Stomach smooth muscle (tissue), 2 donors: ENCODE data around the gene SNX27.
"Not testable (repeated sequence)": the region's sequence is repeated elsewhere in the genome, so short reads cannot be mapped to it uniquely, and the experiment has no call there.

ENCODE experiments used
- H3K27ac ChIP-seq: one replicate; pipeline ENCODE4 v1.7.0; 2013; ENCODE audit warnings: mild to moderate bottlenecking, low read length, inconsistent platforms
- H3K27me3 ChIP-seq, 2 donors: one replicate each; pipeline ENCODE4 v1.7.0; 2013; ENCODE audit warnings: low read length in 2 of 2; ENCODE audit not compliant: insufficient read depth in 2 of 2, control insufficient read depth in 1 of 2
- H3K36me3 ChIP-seq, 2 donors: one replicate each; pipeline ENCODE4 v1.7.0; 2013; ENCODE audit warnings: low read length in 2 of 2; ENCODE audit not compliant: control insufficient read depth in 2 of 2, insufficient read depth in 2 of 2
- H3K4me1 ChIP-seq: one replicate; pipeline ENCODE4 v1.7.0; 2013; ENCODE audit warnings: low read length; ENCODE audit not compliant: control insufficient read depth, insufficient read depth
- H3K4me3 ChIP-seq, 2 donors: one replicate each; pipeline ENCODE4 v1.7.0; 2013; ENCODE audit warnings: low read length in 2 of 2
- H3K9ac ChIP-seq, 2 donors: one replicate each; pipeline ENCODE4 v1.7.0; 2013; ENCODE audit warnings: low read length in 2 of 2, mild to moderate bottlenecking in 1 of 2
- H3K9me3 ChIP-seq, 2 donors: one replicate each; pipeline ENCODE4 v1.7.0; 2013; ENCODE audit warnings: low read length in 2 of 2; ENCODE audit not compliant: control insufficient read depth in 2 of 2
- donor health status: healthy.
- donor health status: Pancreatic carcinoma.

SNX27 gene

DNA sequence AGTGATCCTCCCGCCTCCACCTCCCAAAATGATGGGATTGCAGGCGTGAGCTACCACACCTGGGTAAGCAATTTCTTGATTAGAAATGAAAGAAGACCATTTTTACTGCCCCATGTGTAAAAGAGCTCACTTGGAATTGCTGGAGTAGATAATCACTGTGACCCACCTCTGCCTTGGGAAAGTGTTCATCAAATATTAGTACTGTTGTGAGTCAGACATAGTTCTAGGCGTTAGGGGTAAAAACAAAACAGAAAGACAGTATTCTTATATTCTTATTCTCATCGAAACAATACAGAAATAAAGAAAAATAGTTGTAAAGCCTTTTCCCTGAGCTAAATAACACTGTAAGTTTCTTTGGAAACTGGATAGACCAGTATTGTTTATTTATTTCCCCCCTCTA lies 68.5 kb downstream of the SNX27 start:
- H3K9ac ChIP-seq: no peak overlapping the region
- peaks cover 8% of the 10 kb centered on the region for H3K4me1 ChIP-seq
- H3K4me3 ChIP-seq: peak overlapping the region in 1 of 2 donors; percentile 30
- no peaks in the 10 kb centered on the region for H3K9me3 ChIP-seq
- peaks cover 7 to 10% of the 10 kb centered on the region in 2 donors for H3K36me3 ChIP-seq
- no peaks in the 10 kb centered on the region for H3K27me3 ChIP-seq
- peak overlapping the region; percentile 25 for H3K27ac ChIP-seq

DNA sequence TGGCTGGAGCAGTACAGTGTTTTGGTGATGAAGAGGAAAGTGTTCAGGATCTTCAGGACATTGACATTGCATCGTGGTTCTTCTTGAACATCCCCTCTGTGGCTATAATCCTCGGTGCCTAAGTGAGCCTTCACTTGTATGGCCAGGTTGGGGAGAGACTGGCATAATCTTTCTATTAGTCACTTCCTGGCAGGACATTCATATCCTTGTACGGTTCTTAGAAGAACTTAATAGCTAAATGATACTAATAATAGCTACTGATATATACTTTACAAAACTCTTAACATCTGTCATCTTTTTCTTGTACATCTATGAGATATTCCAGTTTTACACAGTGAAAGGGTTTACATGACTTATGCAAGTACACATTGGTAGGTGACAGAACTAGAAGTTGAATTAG lies 69.0 kb downstream of the SNX27 start:
- no peak overlapping the region for H3K9ac ChIP-seq
- H3K27me3 ChIP-seq: no peaks in the 10 kb centered on the region
- H3K4me3 ChIP-seq: peak overlapping the region in 1 of 2 donors; percentile 30
- H3K4me1 ChIP-seq: peaks cover 8% of the 10 kb centered on the region
- peak overlapping the region; percentile 25 for H3K27ac ChIP-seq
- no peaks in the 10 kb centered on the region for H3K9me3 ChIP-seq
- H3K36me3 ChIP-seq: peaks cover 7 to 10% of the 10 kb centered on the region in 2 donors

DNA sequence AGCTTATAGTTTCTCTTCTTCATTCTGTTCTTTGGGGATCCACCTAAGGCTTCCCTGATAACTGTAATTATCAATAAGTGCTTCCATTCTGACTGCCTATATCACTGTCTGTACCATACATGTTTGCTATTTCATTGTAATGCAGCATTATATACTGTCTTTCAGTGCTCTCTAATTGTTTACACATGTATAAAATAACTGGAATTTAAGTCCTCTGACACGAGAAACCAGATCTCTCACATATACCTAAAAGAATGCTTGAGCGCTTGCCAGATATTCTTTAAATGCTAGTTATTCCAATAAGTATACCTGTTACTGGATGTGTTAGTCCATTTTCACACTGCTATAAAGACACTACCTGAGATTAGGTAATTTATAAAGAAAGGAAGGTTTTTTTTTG lies 70.1 kb downstream of the SNX27 start:
- H3K36me3 ChIP-seq: peaks cover 10 to 11% of the 10 kb centered on the region in 2 donors
- H3K9me3 ChIP-seq: no peaks in the 10 kb centered on the region
- no peak overlapping the region for H3K9ac ChIP-seq
- H3K27me3 ChIP-seq: no peaks in the 10 kb centered on the region
- no peak overlapping the region for H3K4me3 ChIP-seq
- H3K27ac ChIP-seq: no peak overlapping the region
- H3K4me1 ChIP-seq: peaks cover 8% of the 10 kb centered on the region

- not testable (repeated sequence) for H3K4me1 ChIP-seq, H3K4me3 ChIP-seq, H3K9me3 ChIP-seq, H3K27me3 ChIP-seq, H3K27ac ChIP-seq, H3K9ac ChIP-seq
- peaks cover 10 to 14% of the 10 kb centered on the region in 2 donors for H3K36me3 ChIP-seq
Observed at GRCh38 chr1:151682901-151683300, 71.1 kb downstream of the SNX27 start.

GRCh38 chr1:151684128-151684527 lies 72.3 kb downstream of the SNX27 start:
- no peaks in the 10 kb centered on the region for H3K27me3 ChIP-seq
- no peak overlapping the region for H3K9ac ChIP-seq
- no peak overlapping the region for H3K4me3 ChIP-seq
- peaks cover 8% of the 10 kb centered on the region for H3K4me1 ChIP-seq
- peaks cover 10 to 14% of the 10 kb centered on the region in 2 donors for H3K36me3 ChIP-seq
- H3K9me3 ChIP-seq: no peaks in the 10 kb centered on the region
- no peak overlapping the region for H3K27ac ChIP-seq

DNA sequence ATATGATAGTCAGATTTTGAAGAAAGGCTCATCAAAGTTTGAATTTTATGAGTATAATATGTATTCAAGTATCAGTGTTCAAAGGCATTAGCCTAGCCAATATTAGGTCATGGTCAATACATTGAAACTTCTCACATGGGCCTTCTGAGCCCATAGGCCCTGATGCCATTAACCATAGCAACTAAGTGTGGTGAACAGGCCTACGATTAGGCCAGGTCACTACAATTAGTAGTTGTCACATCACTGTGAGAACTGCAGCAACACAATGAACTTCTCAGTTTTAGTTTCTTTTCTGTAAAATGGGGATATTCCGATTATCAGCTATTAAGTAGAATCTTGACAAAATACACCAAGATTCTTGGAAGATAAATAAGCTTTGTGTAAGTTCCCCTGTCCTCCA lies 74.7 kb downstream of the SNX27 start:
- H3K27ac ChIP-seq: no peak overlapping the region
- peaks cover 14 to 15% of the 10 kb centered on the region in 2 donors for H3K36me3 ChIP-seq
- no peaks in the 10 kb centered on the region for H3K9me3 ChIP-seq
- H3K27me3 ChIP-seq: no peaks in the 10 kb centered on the region
- H3K9ac ChIP-seq: no peak overlapping the region
- H3K4me1 ChIP-seq: no peaks in the 10 kb centered on the region
- no peak overlapping the region for H3K4me3 ChIP-seq

DNA sequence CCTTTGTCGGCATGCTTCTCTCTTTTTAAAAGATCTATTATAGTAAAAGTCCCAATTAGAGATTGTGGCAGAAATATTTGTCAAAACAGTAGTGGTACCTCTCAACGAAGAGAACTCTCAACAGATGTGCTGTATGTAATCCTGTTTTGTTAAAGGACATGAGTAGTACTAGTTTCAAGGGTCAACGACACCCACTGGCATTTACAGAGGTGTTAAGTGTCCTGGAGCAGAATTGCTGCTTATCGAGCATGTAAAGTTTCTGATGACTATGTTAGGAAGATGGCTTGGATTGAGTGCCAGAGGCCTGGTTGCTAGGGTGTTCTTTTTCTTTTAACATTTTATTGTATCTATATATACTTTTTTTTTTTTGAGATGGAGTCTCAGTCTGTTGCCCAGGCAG lies 77.6 kb downstream of the SNX27 start:
- no peak overlapping the region for H3K9ac ChIP-seq
- H3K4me3 ChIP-seq: no peak overlapping the region
- H3K36me3 ChIP-seq: peaks cover 23 to 30% of the 10 kb centered on the region in 2 donors
- H3K27ac ChIP-seq: no peak overlapping the region
- H3K4me1 ChIP-seq: no peaks in the 10 kb centered on the region
- H3K27me3 ChIP-seq: no peaks in the 10 kb centered on the region
- no peaks in the 10 kb centered on the region for H3K9me3 ChIP-seq

DNA sequence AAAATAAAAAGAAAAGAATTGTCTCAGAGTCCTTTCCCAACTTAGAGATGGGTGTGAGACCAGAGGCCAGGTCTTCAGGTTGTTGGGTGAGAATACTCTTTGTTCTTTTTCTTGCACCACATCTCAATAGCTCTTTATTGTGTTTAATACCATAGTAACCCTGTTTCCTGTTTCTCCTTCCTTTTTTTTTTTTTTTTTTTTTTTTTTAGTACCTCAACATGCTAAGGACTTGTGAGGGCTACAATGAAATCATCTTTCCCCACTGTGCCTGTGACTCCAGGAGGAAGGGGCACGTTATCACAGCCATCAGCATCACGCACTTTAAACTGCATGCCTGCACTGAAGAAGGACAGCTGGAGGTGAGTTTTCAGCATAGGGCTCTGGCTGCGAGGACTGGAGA lies 80.4 kb downstream of the SNX27 start:
- Histone ChIP-seq H3K9ac (no peak overlapping the region), H3K27ac (no peak overlapping the region), H3K36me3 (peaks cover 30 to 36% of the 10 kb centered on the region in 2 donors), H3K4me1 (no peaks in the 10 kb centered on the region), H3K4me3 (no peak overlapping the region), H3K27me3 (no peaks in the 10 kb centered on the region), H3K9me3 (no peaks in the 10 kb centered on the region)

GRCh38 chr1:151693057-151693651 lies 81.3 kb downstream of the SNX27 start:
- Histone ChIP-seq H3K27ac (no peak overlapping the region), H3K9me3 (no peaks in the 10 kb centered on the region), H3K27me3 (no peaks in the 10 kb centered on the region), H3K36me3 (peaks cover 40 to 45% of the 10 kb centered on the region in 2 donors), H3K4me1 (no peaks in the 10 kb centered on the region), H3K4me3 (no peak overlapping the region), H3K9ac (no peak overlapping the region)

DNA sequence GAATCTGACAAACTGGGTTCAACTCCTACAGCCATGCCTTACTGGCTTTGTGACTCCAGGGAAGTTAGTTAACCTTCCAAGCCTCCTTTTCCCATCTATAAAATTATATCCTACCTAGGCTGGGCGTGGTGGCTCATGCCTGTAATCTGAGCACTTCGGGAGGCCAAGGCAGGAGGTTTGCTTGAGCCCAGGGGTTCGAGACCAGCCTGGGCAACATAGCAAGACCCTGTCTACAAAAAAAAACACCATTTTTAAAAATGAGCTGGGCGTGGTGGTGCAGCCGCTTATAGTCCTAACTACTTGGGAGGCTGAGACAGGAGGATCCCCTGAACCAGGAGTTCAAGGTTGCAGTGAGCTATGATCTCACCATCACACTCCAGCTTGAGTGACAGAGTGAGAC lies 89.7 kb downstream of the SNX27 start:
- H3K4me3 ChIP-seq: no peak overlapping the region
- H3K4me1 ChIP-seq: no peaks in the 10 kb centered on the region
- no peak overlapping the region for H3K27ac ChIP-seq
- H3K27me3 ChIP-seq: no peaks in the 10 kb centered on the region
- no peaks in the 10 kb centered on the region for H3K9me3 ChIP-seq
- H3K9ac ChIP-seq: no peak overlapping the region
- H3K36me3 ChIP-seq: peaks cover 41 to 50% of the 10 kb centered on the region in 2 donors

GRCh38 chr1:151702936-151703335 lies 91.1 kb downstream of the SNX27 start:
- H3K27ac ChIP-seq: no peak overlapping the region
- H3K4me3 ChIP-seq: no peak overlapping the region
- no peaks in the 10 kb centered on the region for H3K27me3 ChIP-seq
- no peaks in the 10 kb centered on the region for H3K9me3 ChIP-seq
- no peaks in the 10 kb centered on the region for H3K4me1 ChIP-seq
- no peak overlapping the region for H3K9ac ChIP-seq
- peaks cover 28 to 39% of the 10 kb centered on the region in 2 donors for H3K36me3 ChIP-seq
